Myocyte (in vitro differentiated cells): ENCODE measurements around the gene MSL3B.

Experiments
- DNase-seq: peaks from one replicate; pipeline ENCODE4 v3.0.0-alpha.2; 2012; ENCODE audit warnings: low read depth

MSL3B gene

GRCh38 chr2:233853353-233853752, 14.8 kb downstream of the MSL3B start:
- DNase-seq: no peak

- DNase-seq: no peak
These were observed 16.1 kb downstream of the MSL3B start for GRCh38 chr2:233852056-233852455.

GRCh38 chr2:233851169-233851568, 17.0 kb downstream of the MSL3B start:
- no peak for DNase-seq

- DNase-seq: no peak
These were observed 17.4 kb downstream of the MSL3B start for GRCh38 chr2:233850745-233851144.

GRCh38 chr2:233849607-233850271, 18.4 kb downstream of the MSL3B start:
- DNase-seq: no peak

- DNase-seq: no peak
These were observed 19.9 kb downstream of the MSL3B start for GRCh38 chr2:233848276-233848675.

GRCh38 chr2:233847248-233847898, 20.8 kb downstream of the MSL3B start:
- peak; percentile 20 for DNase-seq

- no peak for DNase-seq
These were observed 21.6 kb downstream of the MSL3B start for GRCh38 chr2:233846387-233847247.

GRCh38 chr2:233845301-233846060, 22.7 kb downstream of the MSL3B start:
- no peak for DNase-seq

- DNase-seq: no peak
These were observed 23.4 kb downstream of the MSL3B start for GRCh38 chr2:233844836-233845235.

- no peak for DNase-seq
These were observed 23.9 kb downstream of the MSL3B start for GRCh38 chr2:233844064-233844807.

- no peak for DNase-seq
These were observed 27.0 kb downstream of the MSL3B start for GRCh38 chr2:233841183-233841582.

GRCh38 chr2:233840520-233840919, 27.7 kb downstream of the MSL3B start:
- no peak for DNase-seq

GRCh38 chr2:233839447-233839820, 28.8 kb downstream of the MSL3B start:
- DNase-seq: no peak

- no peak for DNase-seq
These were observed 29.3 kb downstream of the MSL3B start for GRCh38 chr2:233838726-233839446.

- DNase-seq: no peak
These were observed 29.9 kb downstream of the MSL3B start for GRCh38 chr2:233838251-233838650.

GRCh38 chr2:233837694-233838229, 30.4 kb downstream of the MSL3B start:
- DNase-seq: no peak

- DNase-seq: no peak
These were observed 31.8 kb downstream of the MSL3B start for GRCh38 chr2:233836359-233836758.

- DNase-seq: no peak
These were observed 32.7 kb downstream of the MSL3B start for GRCh38 chr2:233835230-233836186.
